ENCODE measurements around the gene MINPP1. TPM values are rescaled to one million over a fixed set of nuclear protein-coding genes. Genes with fewer than 3 reads are reported as not detected.

Gene MINPP1
- total RNA-seq, 1 experiment from 2014 or later: 13.5 TPM

- no peak for TF ChIP-seq EZH2 (IDR thresholded peaks at IDR 0.05; ENCODE audit: borderline replicate concordance, low read depth, low read length, poor library complexity, severe bottlenecking)
- TF ChIP-seq CTCF (conservative IDR thresholded peaks at IDR 0.05; ENCODE audit: low read depth, low read length): peak; percentile 66
- no peaks in the 10 kb centered on the region for H3K9me3 ChIP-seq (ENCODE audit: low read depth, low read length, poor library complexity, severe bottlenecking)
- intact Hi-C loops (cut with micrococcal nuclease; ENCODE audit: unreplicated experiment): no loop called here
- H3K4me1 ChIP-seq (ENCODE audit: insufficient read depth, low read length, poor library complexity, severe bottlenecking): peaks cover 6% of the 10 kb centered on the region
- no peak overlapping the region for H3K27ac ChIP-seq (ENCODE audit: low read depth, low read length, poor library complexity, severe bottlenecking)
- H3K36me3 ChIP-seq (ENCODE audit: insufficient read depth, low read length, poor library complexity, severe bottlenecking): peaks cover 4% of the 10 kb centered on the region
- POLR2A ChIA-PET (ENCODE audit: low non-redundant PET): no interaction called here
- H3K27me3 ChIP-seq (replicated peaks; ENCODE audit: insufficient read depth, low read depth, low read length, poor library complexity): no peaks in the 10 kb centered on the region
- no TSS peak for BruUV-seq (replicated peaks)
- CTCF ChIA-PET: no interaction called here
- peak overlapping the region; percentile 91 for H3K4me3 ChIP-seq (ENCODE audit: low read depth, low read length, poor library complexity, severe bottlenecking)
- peak; percentile 61 for DNase-seq (ENCODE audit: low spot score)
Observed at GRCh38 chr10:87505366-87506111, 846 bp downstream of the MINPP1 start.

- Histone ChIP-seq H3K4me1 (ENCODE audit: insufficient read depth, low read length, poor library complexity, severe bottlenecking) (peaks cover 6% of the 10 kb centered on the region), H3K27ac (ENCODE audit: low read depth, low read length, poor library complexity, severe bottlenecking) (no peak overlapping the region), H3K9me3 (ENCODE audit: low read depth, low read length, poor library complexity, severe bottlenecking) (no peaks in the 10 kb centered on the region), H3K36me3 (ENCODE audit: insufficient read depth, low read length, poor library complexity, severe bottlenecking) (peaks cover 9% of the 10 kb centered on the region), H3K4me3 (ENCODE audit: low read depth, low read length, poor library complexity, severe bottlenecking) (no peak overlapping the region), H3K27me3 (replicated peaks; ENCODE audit: insufficient read depth, low read depth, low read length, poor library complexity) (no peaks in the 10 kb centered on the region)
- POLR2A ChIA-PET (ENCODE audit: low non-redundant PET): no interaction called here
- no TSS peak for BruUV-seq (replicated peaks)
- intact Hi-C loops (cut with micrococcal nuclease; ENCODE audit: unreplicated experiment): no loop called here
- no peak for TF ChIP-seq EZH2 (IDR thresholded peaks at IDR 0.05; ENCODE audit: borderline replicate concordance, low read depth, low read length, poor library complexity, severe bottlenecking)
- no peak for TF ChIP-seq CTCF (conservative IDR thresholded peaks at IDR 0.05; ENCODE audit: low read depth, low read length)
- CTCF ChIA-PET: no interaction called here
- DNase-seq (ENCODE audit: low spot score): no peak
Observed at GRCh38 chr10:87506956-87507355, 2.3 kb downstream of the MINPP1 start.

- peaks cover 6% of the 10 kb centered on the region for H3K4me1 ChIP-seq (ENCODE audit: insufficient read depth, low read length, poor library complexity, severe bottlenecking)
- no peaks in the 10 kb centered on the region for H3K27me3 ChIP-seq (replicated peaks; ENCODE audit: insufficient read depth, low read depth, low read length, poor library complexity)
- intact Hi-C loops (cut with micrococcal nuclease; ENCODE audit: unreplicated experiment): no loop called here
- TF ChIP-seq CTCF (conservative IDR thresholded peaks at IDR 0.05; ENCODE audit: low read depth, low read length) (no peak), EZH2 (IDR thresholded peaks at IDR 0.05; ENCODE audit: borderline replicate concordance, low read depth, low read length, poor library complexity, severe bottlenecking) (no peak)
- no peak overlapping the region for H3K4me3 ChIP-seq (ENCODE audit: low read depth, low read length, poor library complexity, severe bottlenecking)
- BruUV-seq (replicated peaks): no TSS peak
- no peak for DNase-seq (ENCODE audit: low spot score)
- no peaks in the 10 kb centered on the region for H3K9me3 ChIP-seq (ENCODE audit: low read depth, low read length, poor library complexity, severe bottlenecking)
- peaks cover 9% of the 10 kb centered on the region for H3K36me3 ChIP-seq (ENCODE audit: insufficient read depth, low read length, poor library complexity, severe bottlenecking)
- no peak overlapping the region for H3K27ac ChIP-seq (ENCODE audit: low read depth, low read length, poor library complexity, severe bottlenecking)
- CTCF ChIA-PET: no interaction called here
- POLR2A ChIA-PET (ENCODE audit: low non-redundant PET): no interaction called here
Observed at GRCh38 chr10:87507879-87508483, 3.3 kb downstream of the MINPP1 start.
